GM12891 (cell line): ENCODE measurements around the gene LYZL6.
"Not testable (repeated sequence)": the region's sequence is repeated elsewhere in the genome, so short reads cannot be mapped to it uniquely, and the experiment has no call there.

ENCODE experiments used
- POLR2A ChIP-seq: IDR thresholded peaks from 2 replicates; pipeline ENCODE4 v1.6.1; 2011; ENCODE audit warnings: low read depth, low read length, control low read depth
- POU2F2 ChIP-seq: IDR thresholded peaks from 2 replicates; pipeline ENCODE4 v1.6.1; 2011; ENCODE audit warnings: low read depth, mild to moderate bottlenecking, control low read depth, low read length, moderate library complexity
- TAF1 ChIP-seq: IDR thresholded peaks from 2 replicates; pipeline ENCODE4 v1.6.1; 2011; ENCODE audit warnings: low read depth, low read length, control low read depth

DNA sequence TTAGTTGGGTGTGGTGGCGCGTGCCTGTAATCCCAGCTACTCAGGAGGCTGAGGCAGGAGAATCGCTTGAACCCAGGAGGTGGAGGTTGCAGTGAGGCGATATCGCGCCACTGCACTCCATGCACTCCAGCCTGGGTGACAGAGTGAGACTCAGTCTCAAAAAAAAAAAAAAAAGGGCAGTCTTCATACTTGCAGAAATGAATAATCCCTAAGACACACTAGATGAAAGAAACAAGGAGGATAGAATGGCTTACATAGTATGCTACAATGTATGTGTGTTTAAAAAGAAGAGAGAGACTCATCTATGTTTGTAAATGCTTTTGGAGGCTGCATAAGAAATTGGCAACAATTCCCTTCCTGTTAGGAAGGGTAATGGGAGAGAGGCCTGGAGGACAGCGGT is 45.7 kb downstream of the LYZL6 start:
- TF ChIP-seq POU2F2, POLR2A, TAF1: not testable (repeated sequence)
